ENCODE data around the gene GANAB.

DNA sequence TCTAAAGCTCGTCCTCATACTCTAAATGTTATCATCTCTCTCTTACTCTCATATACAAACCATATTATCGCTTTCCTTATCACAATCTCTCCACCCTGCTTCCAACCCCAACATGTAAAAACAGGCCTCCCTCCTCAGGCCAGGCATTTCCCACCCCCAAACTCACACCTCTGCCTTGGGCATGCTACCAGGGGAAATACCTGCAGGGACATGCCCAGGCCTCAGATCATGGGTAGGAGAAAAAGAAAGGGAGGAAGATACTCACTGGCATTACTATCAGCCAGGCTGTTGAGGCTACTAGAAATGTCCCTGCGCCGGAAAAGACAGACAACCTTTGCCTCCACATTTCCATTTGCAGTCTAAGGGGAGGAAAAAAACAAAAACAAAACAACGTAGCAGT lies 46.5 kb downstream of the GANAB start:
- TF ChIP-seq ZNF274 (IDR thresholded peaks at IDR 0.05; ENCODE audit: low read depth, low read length) (no peak), YY1 (IDR thresholded peaks at IDR 0.05; ENCODE audit: insufficient read depth, insufficient read length) (no peak), SUZ12 (IDR thresholded peaks at IDR 0.05; ENCODE audit: extremely low read depth, insufficient read depth, insufficient read length) (no peak)

Measured in NT2/D1 (cell line).